HUES6 (cell line): ENCODE measurements around the gene CRIM1.

ENCODE experiments used
- H3K27ac ChIP-seq: 2 replicates; pipeline ENCODE4 v1.7.0; 2013; ENCODE audit warnings: low read depth, mild to moderate bottlenecking, low read length, inconsistent platforms
- H3K27me3 ChIP-seq: 2 replicates; pipeline ENCODE4 v1.6.1; 2013; ENCODE audit warnings: low read length; ENCODE audit not compliant: control insufficient read depth, insufficient read depth
- H3K36me3 ChIP-seq: 2 replicates; pipeline ENCODE4 v1.6.1; 2013; ENCODE audit warnings: low read length; ENCODE audit not compliant: control insufficient read depth, insufficient read depth
- H3K4me1 ChIP-seq: 2 replicates; pipeline ENCODE4 v1.6.1; 2013; ENCODE audit warnings: low read length; ENCODE audit not compliant: control insufficient read depth, insufficient read depth
- H3K4me3 ChIP-seq: 2 replicates; pipeline ENCODE4 v1.5.1; 2013; ENCODE audit warnings: low read depth, low read length
- H3K9ac ChIP-seq: one replicate; pipeline ENCODE4 v1.6.1; 2013; ENCODE audit warnings: mild to moderate bottlenecking, low read length
- H3K9me3 ChIP-seq: 2 replicates; pipeline ENCODE4 v1.6.1; 2013; ENCODE audit warnings: low read depth, low read length; ENCODE audit not compliant: control insufficient read depth, insufficient read depth

The CRIM1 gene

DNA sequence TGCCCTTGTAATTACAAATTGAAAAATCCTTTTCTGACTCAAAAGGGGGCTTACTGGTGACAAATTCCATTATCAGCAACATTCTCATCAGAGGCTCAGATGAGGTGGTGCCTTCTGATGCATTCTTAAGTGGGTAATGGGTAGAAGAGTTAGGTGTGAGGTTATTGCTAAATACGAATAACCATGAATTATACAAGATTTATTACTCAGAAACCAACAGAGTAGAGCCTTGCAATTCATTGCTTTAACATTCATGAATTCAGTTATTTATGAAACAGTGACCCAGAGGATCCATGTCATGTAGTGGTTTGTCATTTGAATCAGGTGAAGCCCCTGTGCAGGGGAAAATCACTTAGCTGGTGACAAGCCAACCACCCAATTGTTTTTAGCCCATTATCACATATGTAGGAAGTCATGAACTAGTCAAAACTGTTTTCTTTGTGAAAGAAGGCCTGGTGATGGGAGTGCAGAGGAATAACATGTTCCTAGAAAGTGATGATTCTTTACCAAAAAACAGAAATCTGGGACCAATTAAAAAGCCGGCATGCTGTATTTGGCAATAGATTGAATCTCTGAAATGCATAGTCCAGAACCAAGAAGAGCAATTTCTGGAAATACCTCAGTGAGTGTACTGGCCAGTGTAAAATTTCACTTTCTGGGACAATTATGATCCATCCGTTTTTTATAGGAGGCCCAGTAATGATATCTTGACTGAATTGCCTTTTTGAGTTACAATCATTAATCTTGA is 70.2 kb downstream of the CRIM1 start:
- no peak overlapping the region for H3K9ac ChIP-seq
- no peaks in the 10 kb centered on the region for H3K9me3 ChIP-seq
- H3K27ac ChIP-seq, result no peak overlapping the region
- H3K4me1 ChIP-seq, result peaks cover 29% of the 10 kb centered on the region
- no peaks in the 10 kb centered on the region for H3K27me3 ChIP-seq
- H3K36me3 ChIP-seq, result no peaks in the 10 kb centered on the region; the same call in 1 of the 2 replicates
- H3K4me3 ChIP-seq, result no peak overlapping the region

GRCh38 chr2:36427790-36428243 is 72.2 kb downstream of the CRIM1 start:
- Histone ChIP-seq H3K27me3 (no peaks in the 10 kb centered on the region), H3K4me1 (peaks cover 18% of the 10 kb centered on the region), H3K4me3 (no peak overlapping the region), H3K9me3 (no peaks in the 10 kb centered on the region), H3K36me3 (no peaks in the 10 kb centered on the region; the same call in 1 of the 2 replicates), H3K27ac (no peak overlapping the region), H3K9ac (no peak overlapping the region)

DNA sequence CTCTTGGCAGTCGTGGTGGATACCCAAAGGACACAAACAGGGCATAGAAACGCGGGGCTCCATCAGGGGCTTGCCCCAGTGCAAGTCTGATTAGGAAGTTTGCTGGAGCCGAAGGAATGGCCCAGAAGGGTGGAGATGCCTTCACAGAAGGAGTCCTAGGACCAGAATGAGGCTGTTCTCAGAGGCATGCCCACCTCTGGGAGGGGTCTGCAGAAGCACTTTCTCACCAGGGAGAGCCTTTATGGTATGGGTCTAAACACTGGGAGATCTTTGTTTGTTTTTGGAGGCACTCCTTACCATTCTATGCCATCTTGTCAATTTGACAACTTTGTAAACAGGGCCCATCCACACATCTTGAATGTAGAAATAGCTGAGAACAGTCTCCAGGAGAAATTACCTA is 75.0 kb downstream of the CRIM1 start:
- peaks cover 11% of the 10 kb centered on the region for H3K4me1 ChIP-seq

GRCh38 chr2:36432479-36432878 is 76.9 kb downstream of the CRIM1 start:
- H3K27ac ChIP-seq, result no peak overlapping the region
- H3K4me1 ChIP-seq, result peaks cover 11% of the 10 kb centered on the region

More for the DNA sequence above, 75.0 kb downstream of the CRIM1 start:
- Histone ChIP-seq H3K9me3 (no peaks in the 10 kb centered on the region), H3K27me3 (no peaks in the 10 kb centered on the region), H3K9ac (no peak overlapping the region), H3K27ac (no peak overlapping the region), H3K4me3 (no peak overlapping the region), H3K36me3 (no peaks in the 10 kb centered on the region)

DNA sequence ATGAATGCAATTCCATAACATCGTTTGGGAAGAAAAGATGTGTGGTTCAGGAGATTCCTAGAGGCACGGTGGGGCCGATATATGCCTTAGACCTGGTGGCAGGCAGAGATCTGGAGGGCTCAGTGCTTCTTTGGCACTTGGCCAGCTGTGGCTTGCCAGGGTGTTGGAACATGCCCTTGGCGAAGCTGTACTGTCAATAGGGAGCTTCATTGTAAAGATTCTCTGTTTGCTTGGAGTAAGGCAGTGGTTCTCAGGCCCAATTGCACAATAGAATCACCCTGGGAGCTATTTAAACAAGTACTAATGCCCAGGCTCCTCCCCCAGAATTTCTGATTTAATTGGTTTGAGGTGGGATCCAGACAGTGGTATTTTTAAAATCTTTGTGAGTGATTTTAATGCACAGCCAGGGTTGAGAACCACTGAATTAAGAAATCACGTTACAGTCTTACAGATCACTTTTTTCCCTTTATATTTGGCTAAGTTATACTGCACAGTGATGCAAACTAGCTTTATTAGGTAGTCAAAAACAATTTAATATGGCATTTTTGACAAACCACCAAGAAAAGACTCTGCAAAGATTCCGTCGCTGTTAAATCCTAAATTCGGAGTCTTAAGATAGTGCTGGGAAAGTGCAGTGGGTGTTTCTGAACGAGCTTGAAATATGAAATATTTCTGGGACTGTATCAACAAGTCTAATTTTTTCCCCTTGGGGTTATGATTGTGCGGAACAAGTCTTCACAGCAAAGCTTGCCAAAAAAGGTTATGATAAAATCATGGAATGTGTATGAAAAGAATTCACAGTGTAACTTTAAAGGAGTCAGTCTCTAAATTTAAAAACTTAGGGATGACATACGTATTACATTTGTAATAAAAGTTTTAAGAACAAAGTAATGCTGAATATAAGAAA is 78.0 kb downstream of the CRIM1 start:
- Histone ChIP-seq H3K4me3 (no peak overlapping the region), H3K27ac (no peak overlapping the region), H3K27me3 (no peaks in the 10 kb centered on the region), H3K9me3 (no peaks in the 10 kb centered on the region), H3K36me3 (0 out of 2 replicates have a peak, but pooled peaks cover 3% of the 10 kb centered on the region), H3K9ac (no peak overlapping the region), H3K4me1 (peaks cover 11% of the 10 kb centered on the region)

More at GRCh38 chr2:36432479-36432878, 76.9 kb downstream of the CRIM1 start:
- Histone ChIP-seq H3K4me3 (no peak overlapping the region), H3K9me3 (no peaks in the 10 kb centered on the region), H3K9ac (no peak overlapping the region), H3K27me3 (no peaks in the 10 kb centered on the region), H3K36me3 (0 out of 2 replicates have a peak, but pooled peaks cover 3% of the 10 kb centered on the region)

DNA sequence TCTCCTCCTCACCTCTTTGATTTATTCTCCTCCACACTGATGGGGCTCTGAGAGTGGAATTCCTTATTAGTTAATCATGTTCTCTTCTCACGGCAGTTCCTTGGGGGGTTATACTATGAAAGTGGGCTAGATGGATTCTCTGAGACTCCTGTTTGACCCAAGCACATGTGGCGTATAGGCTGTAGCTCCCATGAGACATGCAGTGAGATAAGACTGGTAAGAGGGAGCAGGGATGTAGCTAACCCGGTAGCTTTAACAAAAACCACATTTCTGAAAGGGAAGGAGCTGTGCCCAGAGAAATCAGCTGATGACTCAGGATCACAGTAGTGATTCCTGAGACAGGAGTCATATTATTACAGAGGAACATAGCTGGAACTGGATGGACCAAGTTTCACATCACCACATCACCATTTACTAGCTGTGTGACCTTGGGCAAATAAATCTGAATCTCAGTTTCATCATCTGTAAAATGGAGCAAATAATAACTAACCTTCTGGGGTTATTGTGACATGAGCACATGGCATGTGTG is 82.9 kb downstream of the CRIM1 start:
- no peaks in the 10 kb centered on the region for H3K9me3 ChIP-seq
- H3K36me3 ChIP-seq, result peaks cover 31% of the 10 kb centered on the region
- H3K27me3 ChIP-seq, result no peaks in the 10 kb centered on the region
- no peak overlapping the region for H3K4me3 ChIP-seq
- no peak overlapping the region for H3K9ac ChIP-seq
- H3K4me1 ChIP-seq, result no peaks in the 10 kb centered on the region
- H3K27ac ChIP-seq, result no peak overlapping the region

- H3K4me1 ChIP-seq, result 0 out of 2 replicates have a peak, but pooled peaks cover 2% of the 10 kb centered on the region
- peaks cover 37% of the 10 kb centered on the region for H3K36me3 ChIP-seq
- H3K9me3 ChIP-seq, result no peaks in the 10 kb centered on the region
- H3K4me3 ChIP-seq, result no peak overlapping the region
- no peak overlapping the region for H3K9ac ChIP-seq
- no peaks in the 10 kb centered on the region for H3K27me3 ChIP-seq
- no peak overlapping the region for H3K27ac ChIP-seq
These were observed 83.5 kb downstream of the CRIM1 start for GRCh38 chr2:36439084-36439483.

DNA sequence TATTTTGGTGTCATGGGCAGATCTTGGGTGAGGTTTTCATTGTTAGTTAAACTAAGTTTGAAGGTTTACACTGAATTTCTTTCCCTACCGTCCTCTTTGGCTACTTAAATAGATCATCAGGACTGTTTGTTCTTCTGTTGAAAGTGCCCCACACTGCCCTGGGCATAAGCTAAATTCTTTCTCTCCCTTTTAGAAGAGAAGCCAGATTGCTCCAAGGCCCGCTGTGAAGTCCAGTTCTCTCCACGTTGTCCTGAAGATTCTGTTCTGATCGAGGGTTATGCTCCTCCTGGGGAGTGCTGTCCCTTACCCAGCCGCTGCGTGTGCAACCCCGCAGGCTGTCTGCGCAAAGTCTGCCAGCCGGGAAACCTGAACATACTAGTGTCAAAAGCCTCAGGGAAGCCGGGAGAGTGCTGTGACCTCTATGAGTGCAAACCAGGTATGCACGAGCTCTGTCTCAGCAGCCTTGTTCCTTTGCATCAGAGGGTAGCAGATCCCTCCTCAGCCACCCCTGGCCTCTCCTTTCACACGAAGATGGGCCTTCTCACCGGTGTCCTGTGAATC is 85.6 kb downstream of the CRIM1 start:
- Histone ChIP-seq H3K4me3 (no peak overlapping the region), H3K9ac (no peak overlapping the region), H3K9me3 (no peaks in the 10 kb centered on the region), H3K36me3 (peaks cover 55% of the 10 kb centered on the region), H3K27ac (no peak overlapping the region), H3K27me3 (no peaks in the 10 kb centered on the region), H3K4me1 (peaks cover 10% of the 10 kb centered on the region; the same call in 1 of the 2 replicates)

DNA sequence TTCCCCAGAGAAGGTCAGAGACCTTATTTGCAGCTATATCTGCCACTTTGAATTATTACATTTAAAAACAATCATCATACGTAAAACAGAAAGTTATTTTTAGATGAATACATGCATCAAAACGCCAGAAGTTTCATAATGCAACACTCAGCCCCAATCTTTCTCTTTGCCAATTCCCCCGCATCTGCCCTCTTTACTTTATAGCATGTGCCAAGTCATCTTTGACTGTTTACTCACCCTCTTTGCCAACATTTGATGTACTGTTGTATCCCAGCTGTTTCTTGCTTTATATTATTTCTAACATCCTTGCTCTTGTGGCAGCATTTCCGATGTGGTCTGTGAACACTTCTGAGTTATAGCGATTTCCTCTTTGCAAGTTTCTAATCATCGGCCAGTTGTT is 86.2 kb downstream of the CRIM1 start:
- Histone ChIP-seq H3K27me3 (no peaks in the 10 kb centered on the region), H3K4me3 (no peak overlapping the region), H3K4me1 (peaks cover 10% of the 10 kb centered on the region; the same call in 1 of the 2 replicates), H3K27ac (no peak overlapping the region), H3K9ac (no peak overlapping the region), H3K9me3 (no peaks in the 10 kb centered on the region), H3K36me3 (peaks cover 59% of the 10 kb centered on the region)

- Histone ChIP-seq H3K9me3 (no peaks in the 10 kb centered on the region), H3K9ac (no peak overlapping the region), H3K4me1 (peaks cover 10% of the 10 kb centered on the region; the same call in 1 of the 2 replicates), H3K27me3 (no peaks in the 10 kb centered on the region), H3K27ac (no peak overlapping the region), H3K36me3 (peaks cover 79% of the 10 kb centered on the region), H3K4me3 (no peak overlapping the region)
These were observed 88.8 kb downstream of the CRIM1 start for GRCh38 chr2:36444216-36444936.
